ENCODE measurements around the gene PHPT1.
"Not testable (repeated sequence)": the region's sequence is repeated elsewhere in the genome, so short reads cannot be mapped to it uniquely, and the experiment has no call there.

PHPT1 gene

GRCh38 chr9:136835932-136836904 lies 13.0 kb upstream of the PHPT1 start:
- no peak for DNase-seq (ENCODE audit: insufficient read length, low spot score)
- TF ChIP-seq CTCF (IDR thresholded peaks at IDR 0.05; ENCODE audit: insufficient read depth, missing control alignments), result no peak
- FAIRE-seq, result no peak

GRCh38 chr9:136837146-136837855 lies 11.9 kb upstream of the PHPT1 start:
- no peak for FAIRE-seq
- DNase-seq (ENCODE audit: insufficient read length, low spot score), result no peak
- TF ChIP-seq CTCF (IDR thresholded peaks at IDR 0.05; ENCODE audit: insufficient read depth, missing control alignments), result no peak

GRCh38 chr9:136837856-136838277 lies 11.3 kb upstream of the PHPT1 start:
- DNase-seq (ENCODE audit: insufficient read length, low spot score); FAIRE-seq: not testable (repeated sequence)

- DNase-seq (ENCODE audit: insufficient read length, low spot score) (no peak), FAIRE-seq (no peak)
- no peak for TF ChIP-seq CTCF (IDR thresholded peaks at IDR 0.05; ENCODE audit: insufficient read depth, missing control alignments)
Observed at GRCh38 chr9:136838314-136839228, 10.6 kb upstream of the PHPT1 start.

GRCh38 chr9:136839229-136840139 lies 9.7 kb upstream of the PHPT1 start:
- DNase-seq (ENCODE audit: insufficient read length, low spot score) (no peak), FAIRE-seq (no peak)
- no peak for TF ChIP-seq CTCF (IDR thresholded peaks at IDR 0.05; ENCODE audit: insufficient read depth, missing control alignments)

GRCh38 chr9:136840140-136840876 lies 8.9 kb upstream of the PHPT1 start:
- no peak for FAIRE-seq
- no peak for DNase-seq (ENCODE audit: insufficient read length, low spot score)
- no peak for TF ChIP-seq CTCF (IDR thresholded peaks at IDR 0.05; ENCODE audit: insufficient read depth, missing control alignments)

Measured in D721Med (cell line).